Hepatocyte (in vitro differentiated cells): ENCODE results near the gene MRC1.

Experiments used
- EZH2 ChIP-seq: fragments of 200-600 bp; sonication (generic); IDR thresholded peaks from 2 replicates; pipeline ENCODE4 v1.6.1; 2016; ENCODE audit warnings: antibody characterized with exemption, mild to moderate bottlenecking, borderline replicate concordance
- TF ChIP-seq, protein P1 (sequence below): fragments of 200-600 bp; sonication (generic); IDR thresholded peaks from 2 replicates; pipeline ENCODE4 v1.5.1; 2016; ENCODE audit warnings: antibody characterized with exemption, mild to moderate bottlenecking; ENCODE audit not compliant: poor library complexity

DNA sequence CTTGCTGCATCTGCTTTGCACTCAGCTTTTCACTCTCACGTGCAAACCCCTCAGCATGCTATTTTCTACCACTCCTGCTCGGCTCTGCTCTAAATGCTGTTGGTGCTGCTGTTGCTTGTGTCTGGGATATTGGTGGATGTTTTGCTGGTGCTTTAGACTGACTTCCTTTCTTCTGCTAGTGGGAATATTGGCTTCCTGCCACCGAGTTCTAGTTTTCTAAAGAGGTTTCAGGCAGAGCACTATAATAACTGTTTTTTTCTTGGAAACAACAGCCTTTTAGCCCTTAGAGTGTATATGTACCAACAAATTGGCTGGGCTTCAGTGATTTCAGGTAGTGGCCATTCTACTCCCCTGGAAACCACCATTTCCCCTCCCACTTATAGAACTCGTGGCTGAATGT, 29.4 kb upstream of the MRC1 start:
- TF ChIP-seq, protein P1, sequence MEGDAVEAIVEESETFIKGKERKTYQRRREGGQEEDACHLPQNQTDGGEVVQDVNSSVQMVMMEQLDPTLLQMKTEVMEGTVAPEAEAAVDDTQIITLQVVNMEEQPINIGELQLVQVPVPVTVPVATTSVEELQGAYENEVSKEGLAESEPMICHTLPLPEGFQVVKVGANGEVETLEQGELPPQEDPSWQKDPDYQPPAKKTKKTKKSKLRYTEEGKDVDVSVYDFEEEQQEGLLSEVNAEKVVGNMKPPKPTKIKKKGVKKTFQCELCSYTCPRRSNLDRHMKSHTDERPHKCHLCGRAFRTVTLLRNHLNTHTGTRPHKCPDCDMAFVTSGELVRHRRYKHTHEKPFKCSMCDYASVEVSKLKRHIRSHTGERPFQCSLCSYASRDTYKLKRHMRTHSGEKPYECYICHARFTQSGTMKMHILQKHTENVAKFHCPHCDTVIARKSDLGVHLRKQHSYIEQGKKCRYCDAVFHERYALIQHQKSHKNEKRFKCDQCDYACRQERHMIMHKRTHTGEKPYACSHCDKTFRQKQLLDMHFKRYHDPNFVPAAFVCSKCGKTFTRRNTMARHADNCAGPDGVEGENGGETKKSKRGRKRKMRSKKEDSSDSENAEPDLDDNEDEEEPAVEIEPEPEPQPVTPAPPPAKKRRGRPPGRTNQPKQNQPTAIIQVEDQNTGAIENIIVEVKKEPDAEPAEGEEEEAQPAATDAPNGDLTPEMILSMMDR: no peak
- no peak for TF ChIP-seq EZH2
